MM.1S (cell line): ENCODE results near the gene DDX10.

Source experiments
- DNase-seq: peaks from one replicate; pipeline ENCODE4 v3.0.0-alpha.2; 2015
- H2AFZ ChIP-seq: fragments of 300-600 bp; sonication (generic); 2 replicates; pipeline ENCODE4 v1.6.0; 2016; ENCODE audit warnings: antibody characterized with exemption, low read length
- H3F3A ChIP-seq: fragments of 300-600 bp; sonication (generic); 2 replicates; pipeline ENCODE4 v1.6.1; 2016; ENCODE audit warnings: mild to moderate bottlenecking, antibody characterized with exemption, low read length, moderate library complexity, mixed read lengths; ENCODE audit not compliant: insufficient read depth
- H3K27ac ChIP-seq: fragments of 300-600 bp; sonication (generic); 2 replicates; pipeline ENCODE4 v1.5.1; 2016; ENCODE audit warnings: mild to moderate bottlenecking, low read length
- H3K27me3 ChIP-seq: fragments of 300-600 bp; sonication (generic); replicated peaks from 2 replicates; pipeline ENCODE4 v1.6.0; 2016; ENCODE audit warnings: low read length; ENCODE audit not compliant: insufficient read depth
- H3K36me3 ChIP-seq: fragments of 300-600 bp; sonication (generic); replicated peaks from 2 replicates; pipeline ENCODE4 v1.6.1; 2016; ENCODE audit warnings: mild to moderate bottlenecking, low read length, mixed read lengths; ENCODE audit not compliant: insufficient read depth
- H3K4me1 ChIP-seq: fragments of 300-600 bp; sonication (generic); 2 replicates; pipeline ENCODE4 v1.6.1; 2016; ENCODE audit warnings: low read length, mixed read lengths
- H3K4me2 ChIP-seq: fragments of 300-600 bp; sonication (generic); 2 replicates; pipeline ENCODE4 v1.6.0; 2016; ENCODE audit warnings: low read depth, low read length
- H3K4me3 ChIP-seq: fragments of 300-600 bp; sonication (generic); 2 replicates; pipeline ENCODE4 v1.5.1; 2016; ENCODE audit warnings: low read length, mixed read lengths
- H3K79me2 ChIP-seq: fragments of 300-600 bp; sonication (generic); 2 replicates; pipeline ENCODE4 v1.6.1; 2016; ENCODE audit warnings: mixed run types, low read length, mixed read lengths
- H3K9ac ChIP-seq: fragments of 300-600 bp; sonication (generic); 2 replicates; pipeline ENCODE4 v1.6.1; 2016; ENCODE audit warnings: low read length, mixed read lengths
- H3K9me2 ChIP-seq: fragments of 300-600 bp; sonication (generic); replicated peaks from 2 replicates; pipeline ENCODE4 v1.6.1; 2016; ENCODE audit warnings: mild to moderate bottlenecking, low read length, mixed read lengths; ENCODE audit not compliant: insufficient read depth
- H3K9me3 ChIP-seq: fragments of 300-600 bp; sonication (generic); replicated peaks from 2 replicates; pipeline ENCODE4 v1.6.1; 2016; ENCODE audit warnings: mild to moderate bottlenecking, low read length, mixed read lengths; ENCODE audit not compliant: insufficient read depth
- H4K20me1 ChIP-seq: fragments of 300-600 bp; sonication (generic); 2 replicates; pipeline ENCODE4 v1.6.1; 2016; ENCODE audit warnings: mild to moderate bottlenecking, low read length, moderate library complexity, mixed read lengths; ENCODE audit not compliant: insufficient read depth
- CTCF ChIP-seq: fragments of 300-600 bp; sonication (generic); IDR thresholded peaks from 2 replicates; pipeline ENCODE4 v1.5.1; 2016; ENCODE audit warnings: antibody characterized with exemption, low read length, mixed read lengths
- EZH2 ChIP-seq: fragments of 300-600 bp; sonication (generic); optimal IDR thresholded peaks from 2 replicates; pipeline ENCODE3; 2017; ENCODE audit warnings: low read depth, mild to moderate bottlenecking, antibody characterized with exemption, low read length, mixed read lengths
- EZH2phosphoT487 ChIP-seq: fragments of 300-600 bp; sonication (generic); IDR thresholded peaks from 2 replicates; pipeline ENCODE4 v1.6.1; 2018; ENCODE audit warnings: antibody characterized with exemption, low read length

Gene DDX10

GRCh38 chr11:108887436-108888238 lies 222.8 kb downstream of the DDX10 start:
- H3K4me2 ChIP-seq: no peak overlapping the region
- TF ChIP-seq EZH2phosphoT487: no peak
- TF ChIP-seq CTCF: no peak
- no peak for TF ChIP-seq EZH2
- DNase-seq: no peak
- H3K36me3 ChIP-seq: no peaks in the 10 kb centered on the region
- no peak overlapping the region for H3K27ac ChIP-seq
- H3K4me1 ChIP-seq: no peaks in the 10 kb centered on the region
- no peaks in the 10 kb centered on the region for H4K20me1 ChIP-seq
- H3K27me3 ChIP-seq: no peaks in the 10 kb centered on the region
- H3K9ac ChIP-seq: no peak overlapping the region
- no peaks in the 10 kb centered on the region for H3K9me3 ChIP-seq
- no peak overlapping the region for H3K4me3 ChIP-seq
- no peaks in the 10 kb centered on the region for H3K79me2 ChIP-seq
- no peaks in the 10 kb centered on the region for H3K9me2 ChIP-seq
- no peak overlapping the region for H2AFZ ChIP-seq
- H3F3A ChIP-seq: no peaks in the 10 kb centered on the region

- Histone ChIP-seq H3K27me3 (no peaks in the 10 kb centered on the region), H3F3A (no peaks in the 10 kb centered on the region), H3K9me2 (no peaks in the 10 kb centered on the region), H3K9me3 (no peaks in the 10 kb centered on the region), H2AFZ (no peak overlapping the region), H3K27ac (no peak overlapping the region), H3K4me3 (no peak overlapping the region), H3K4me1 (no peaks in the 10 kb centered on the region), H3K36me3 (no peaks in the 10 kb centered on the region), H4K20me1 (no peaks in the 10 kb centered on the region), H3K9ac (no peak overlapping the region), H3K4me2 (no peak overlapping the region), H3K79me2 (no peaks in the 10 kb centered on the region)
- TF ChIP-seq EZH2phosphoT487 (no peak), EZH2 (no peak), CTCF (no peak)
- no peak for DNase-seq
Observed at GRCh38 chr11:108890482-108891105, 225.7 kb downstream of the DDX10 start.

GRCh38 chr11:108891143-108891542 lies 226.3 kb downstream of the DDX10 start:
- Histone ChIP-seq H3K79me2 (no peaks in the 10 kb centered on the region), H3F3A (no peaks in the 10 kb centered on the region), H3K27ac (no peak overlapping the region), H2AFZ (no peak overlapping the region), H3K9me2 (no peaks in the 10 kb centered on the region), H3K36me3 (no peaks in the 10 kb centered on the region), H3K9ac (no peak overlapping the region), H4K20me1 (no peaks in the 10 kb centered on the region), H3K4me1 (no peaks in the 10 kb centered on the region), H3K27me3 (no peaks in the 10 kb centered on the region), H3K4me2 (no peak overlapping the region), H3K4me3 (no peak overlapping the region), H3K9me3 (no peaks in the 10 kb centered on the region)
- TF ChIP-seq CTCF: no peak
- no peak for TF ChIP-seq EZH2phosphoT487
- TF ChIP-seq EZH2: no peak
- no peak for DNase-seq
